K562 (cell line): ENCODE measurements around the gene FAM110D. TPM values are rescaled to one million over a fixed set of nuclear protein-coding genes. Genes with fewer than 3 reads are reported as not detected.

Experiments
- GTF3C2 ChIP-seq: IDR thresholded peaks from 3 replicates; pipeline ENCODE4 v1.6.1; 2011; ENCODE audit warnings: borderline replicate concordance, mild to moderate bottlenecking, moderate library complexity; ENCODE audit not compliant: insufficient read length; ENCODE audit errors: extremely low read depth
- HSF4 ChIP-seq: fragments of 250-450 bp; sonication (Bioruptor Pico); IDR thresholded peaks from 2 replicates; pipeline ENCODE4 v2.1.2; 2022; ENCODE audit warnings: mild to moderate bottlenecking, moderate library complexity, borderline replicate concordance
- MEF2D ChIP-seq: conservative IDR thresholded peaks from 2 replicates; pipeline ENCODE4 v1.6.1; 2016; ENCODE audit warnings: low read depth, missing genetic modification characterization, missing compliant biosample characterization
- MTF1 ChIP-seq: fragments of 250-450 bp; sonication (Bioruptor Pico); IDR thresholded peaks from 2 replicates; pipeline ENCODE4 v1.9.0; 2021; ENCODE audit warnings: moderate library complexity, mild to moderate bottlenecking, inconsistent platforms, borderline replicate concordance
- NFATC3 ChIP-seq: fragments of 450-650 bp; IDR thresholded peaks from 2 replicates; pipeline ENCODE4 v1.6.1; 2017; ENCODE audit warnings: mild to moderate bottlenecking
- NR2C1 ChIP-seq, 2 experiments: fragments of 450-650 bp; IDR thresholded peaks; 2 replicates each; pipeline ENCODE4 v1.6.1; 2017; ENCODE audit warnings: mild to moderate bottlenecking in 2 of 2, antibody characterized with exemption in 1 of 2, inconsistent platforms in 1 of 2, missing compliant biosample characterization in 1 of 2, missing genetic modification characterization in 1 of 2
- PATZ1 ChIP-seq: fragments of 250-450 bp; sonication (Bioruptor Pico); IDR thresholded peaks from 2 replicates; pipeline ENCODE4 v1.5.0; 2020; ENCODE audit warnings: mild to moderate bottlenecking, borderline replicate concordance
- TEAD1 ChIP-seq, 2 experiments: fragments of 450-650 bp in 1 of 2; sonication (generic) in 1 of 2; formaldehyde crosslinking; IDR thresholded peaks; 2 replicates each; pipeline versions ENCODE4 v1.4.0 to v1.8.0; 2020 to 2022; ENCODE audit warnings: mild to moderate bottlenecking in 2 of 2, missing genetic modification reagents in 1 of 2
- U2AF1 ChIP-seq: fragments of 200-400 bp; formaldehyde crosslinking; optimal IDR thresholded peaks from 2 replicates; pipeline ENCODE3; 2017; ENCODE audit warnings: mild to moderate bottlenecking, low read depth, low read length, moderate library complexity
- ZBTB9 ChIP-seq: fragments of 450-650 bp; formaldehyde crosslinking; IDR thresholded peaks from 2 replicates; pipeline ENCODE4 v1.4.0; 2020; ENCODE audit warnings: mild to moderate bottlenecking, moderate library complexity
- ZFPM2 ChIP-seq: fragments of 250-450 bp; sonication (Bioruptor Pico); IDR thresholded peaks from 2 replicates; pipeline ENCODE4 v1.5.1; 2022; ENCODE audit warnings: mild to moderate bottlenecking
- ZNF324 ChIP-seq: fragments of 250-450 bp; sonication (Bioruptor Pico); IDR thresholded peaks from 2 replicates; pipeline ENCODE4 v1.4.0; 2020; ENCODE audit warnings: mild to moderate bottlenecking
- ZNF395 ChIP-seq: fragments of 200-800 bp; sonication (Bioruptor generic); IDR thresholded peaks from 2 replicates; pipeline ENCODE4 v1.6.1; 2017; ENCODE audit warnings: missing genetic modification characterization, missing compliant biosample characterization
- ZNF444 ChIP-seq: fragments of 250-450 bp; sonication (Bioruptor Pico); IDR thresholded peaks from 2 replicates; pipeline ENCODE4 v1.4.0; 2020; ENCODE audit warnings: mild to moderate bottlenecking, moderate library complexity
- ZNF445 ChIP-seq: fragments of 250-450 bp; sonication (Bioruptor Pico); IDR thresholded peaks from 2 replicates; pipeline ENCODE4 v1.4.0; 2020; ENCODE audit warnings: low read depth, mild to moderate bottlenecking, moderate library complexity
- polyA plus RNA-seq, 8 experiments: library from polyadenylated mRNA; depleted of rRNA in 4 of 8; stranded (reverse) in 5 of 8; unstranded in 3 of 8; fragments of >200 nt; fragmentation: Nextera tagmentation in 2 of 8; fragmentation: Illumina TruSeq in 1 of 8; extraction: Ambion mirVana in 2 of 8; extraction: Trizol in 1 of 8; gene quantifications; 2 replicates each; pipeline versions ENCODE4 v1.2.1 to v1.2.3, GENCODE V29; 2011 to 2014; ENCODE audit warnings: inconsistent platforms in 1 of 8, missing spikeins in 1 of 8
- total RNA-seq, 7 experiments: library from RNA; depleted of rRNA in 6 of 7; stranded (reverse); fragments of >200 nt in 6 of 7; fragmentation: Illumina TruSeq in 2 of 7; extraction: Trizol in 2 of 7; gene quantifications; 2 replicates each; pipeline versions ENCODE4 v1.2.1 to v1.2.3, GENCODE V29; 2011 to 2021; ENCODE audit warnings: low replicate concordance in 1 of 7

The FAM110D gene
- total and polyA plus RNA-seq, 9 of the 15 experiments (the other 6 are each of a cell fraction or from before 2014, with no cell fraction given), result 0.04 to 1.1 (median 0.33) TPM

- 0 out of 2 replicates have a peak, but pooled peaks have one; percentile 28 for TF ChIP-seq ZNF444 (CRISPR knock-in tag)
- no peak for TF ChIP-seq GTF3C2
- TF ChIP-seq TEAD1 (CRISPR knock-in tag; IDR thresholded peaks at IDR 0.05), result peak in 1 of 2 experiments; percentile 18; a peak in 1 of 4 replicates
- peak; percentile 32; the same call in 1 of the 2 replicates for TF ChIP-seq HSF4
- TF ChIP-seq PATZ1 (CRISPR knock-in tag), result peak; percentile 59
- TF ChIP-seq ZNF395 (CRISPR knock-in tag), result peak; percentile 60
- TF ChIP-seq NFATC3, result peak; percentile 65; the same call in 1 of the 2 replicates
- TF ChIP-seq NR2C1 (IDR thresholded peaks at IDR 0.05), result no peak
- peak; percentile 69; the same call in 1 of the 2 replicates for TF ChIP-seq NR2C1 (tag; IDR thresholded peaks at IDR 0.05)
- peak; percentile 79; the same call in 1 of the 2 replicates for TF ChIP-seq ZFPM2 (CRISPR knock-in tag)
- TF ChIP-seq MTF1 (CRISPR knock-in tag), result peak; percentile 7; the same call in 1 of the 2 replicates
- TF ChIP-seq ZBTB9 (CRISPR knock-in tag), result peak; percentile 65; the same call in 1 of the 2 replicates
- TF ChIP-seq ZNF445 (CRISPR knock-in tag), result peak; percentile 46; the same call in 1 of the 2 replicates
- TF ChIP-seq ZNF324 (CRISPR knock-in tag), result peak; percentile 61; the same call in 1 of the 2 replicates
- TF ChIP-seq U2AF1, result no peak
- TF ChIP-seq MEF2D (tag), result peak; percentile 76; the same call in 1 of the 2 replicates
Measured at GRCh38 chr1:26124418-26125331, 34.2 kb upstream of the FAM110D start (continued).
